WERI-Rb-1 (cell line): ENCODE results near the gene EML2.
A peak's percentile ranks its signal among the peaks of the same experiment; 100 is the strongest.

ENCODE experiments used
- DNase-seq: peaks from one replicate; pipeline ENCODE4 v3.0.0-alpha.2; 2020
- H3K27ac ChIP-seq: fragments of 250-450 bp; sonication (Bioruptor Pico); 2 replicates; pipeline ENCODE4 v1.5.1; 2020; ENCODE audit warnings: mild to moderate bottlenecking, moderate library complexity
- H3K27me3 ChIP-seq: fragments of 250-450 bp; sonication (Bioruptor Pico); 2 replicates; pipeline ENCODE4 v1.5.1; 2021; ENCODE audit warnings: mild to moderate bottlenecking, low read depth, moderate library complexity; ENCODE audit not compliant: insufficient read depth, severe bottlenecking
- H3K36me3 ChIP-seq: fragments of 250-450 bp; sonication (Bioruptor Pico); 2 replicates; pipeline ENCODE4 v1.5.1; 2020; ENCODE audit warnings: mild to moderate bottlenecking, moderate library complexity
- H3K4me3 ChIP-seq: 2 replicates; pipeline ENCODE4 v1.5.1; 2011; ENCODE audit warnings: low read depth, mild to moderate bottlenecking, control low read depth, low read length
- H3K9me3 ChIP-seq: fragments of 250-450 bp; sonication (Bioruptor Pico); 2 replicates; pipeline ENCODE4 v1.5.1; 2021; ENCODE audit warnings: mild to moderate bottlenecking, moderate library complexity; ENCODE audit not compliant: severe bottlenecking
- CTCF ChIP-seq: IDR thresholded peaks from 2 replicates; pipeline ENCODE4 v1.5.1; 2011; ENCODE audit warnings: low read depth, mild to moderate bottlenecking, control low read depth, inconsistent platforms, low read length

EML2 gene

GRCh38 chr19:45567609-45568008 lies 71.6 kb downstream of the EML2 start:
- DNase-seq, result no peak
- H3K9me3 ChIP-seq, result no peaks in the 10 kb centered on the region
- no peak overlapping the region for H3K27ac ChIP-seq
- no peaks in the 10 kb centered on the region for H3K36me3 ChIP-seq
- no peak for TF ChIP-seq CTCF
- no peak overlapping the region for H3K4me3 ChIP-seq
- no peaks in the 10 kb centered on the region for H3K27me3 ChIP-seq

DNA sequence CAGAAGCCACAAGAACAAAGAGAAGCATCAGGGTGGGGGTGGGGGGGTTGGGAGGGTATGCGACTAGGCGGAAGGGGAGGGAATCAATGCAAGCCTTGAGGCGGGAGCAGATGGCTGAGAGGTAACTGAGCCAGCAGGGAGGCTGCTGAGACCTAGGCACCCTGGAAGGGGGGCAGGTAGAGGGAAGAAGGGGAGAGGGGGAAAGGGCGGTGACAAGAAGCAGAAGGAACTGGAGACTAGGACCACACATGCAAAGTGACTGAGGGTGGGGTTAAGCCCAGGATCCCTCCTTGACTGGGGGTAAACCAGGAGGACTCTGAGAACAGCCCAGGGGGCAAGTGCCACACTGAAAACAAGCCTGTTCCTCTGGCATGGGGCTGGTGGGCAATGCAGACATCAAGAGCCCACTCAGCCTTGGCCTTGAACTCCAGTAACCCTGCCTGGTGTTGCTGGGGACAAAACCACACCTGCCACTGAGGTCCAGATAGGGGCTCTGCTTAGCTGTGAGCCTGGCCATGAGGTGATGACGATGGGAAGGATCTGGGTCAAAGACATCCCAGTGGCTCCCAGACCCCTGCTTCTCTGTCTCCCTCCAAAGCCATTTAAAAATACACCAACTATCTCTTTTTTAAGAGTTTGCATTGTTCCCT lies 74.9 kb downstream of the EML2 start:
- DNase-seq, result peak; percentile 77
- Histone ChIP-seq H3K27me3 (no peaks in the 10 kb centered on the region), H3K27ac (peak overlapping the region; percentile 82)

DNA sequence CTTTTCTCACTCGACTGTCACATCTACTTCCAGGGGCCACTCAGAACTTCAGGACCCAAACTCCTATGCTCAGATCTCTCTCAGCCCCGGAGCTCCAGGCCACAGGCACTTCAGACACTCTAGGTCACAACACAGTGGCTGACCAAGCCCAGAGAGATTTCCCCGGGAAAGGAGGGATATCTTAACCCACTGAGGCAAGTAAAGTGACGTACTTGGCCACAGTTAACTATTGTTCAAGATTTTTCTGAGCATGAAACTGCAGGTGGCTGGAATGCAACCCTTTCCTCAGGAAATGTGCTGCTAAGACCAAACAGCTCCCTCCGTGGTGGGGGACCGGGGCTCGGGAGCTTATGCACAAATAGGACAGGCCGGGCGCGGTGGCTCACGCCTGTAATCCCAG lies 78.5 kb downstream of the EML2 start:
- no peaks in the 10 kb centered on the region for H3K9me3 ChIP-seq
- no peak for TF ChIP-seq CTCF
- no peak overlapping the region for H3K4me3 ChIP-seq
- no peaks in the 10 kb centered on the region for H3K27me3 ChIP-seq
- DNase-seq, result no peak
- no peaks in the 10 kb centered on the region for H3K36me3 ChIP-seq
- H3K27ac ChIP-seq, result no peak overlapping the region

More for the DNA sequence above, 74.9 kb downstream of the EML2 start:
- TF ChIP-seq CTCF, result no peak
- Histone ChIP-seq H3K9me3 (no peaks in the 10 kb centered on the region), H3K36me3 (no peaks in the 10 kb centered on the region), H3K4me3 (no peak overlapping the region)

DNA sequence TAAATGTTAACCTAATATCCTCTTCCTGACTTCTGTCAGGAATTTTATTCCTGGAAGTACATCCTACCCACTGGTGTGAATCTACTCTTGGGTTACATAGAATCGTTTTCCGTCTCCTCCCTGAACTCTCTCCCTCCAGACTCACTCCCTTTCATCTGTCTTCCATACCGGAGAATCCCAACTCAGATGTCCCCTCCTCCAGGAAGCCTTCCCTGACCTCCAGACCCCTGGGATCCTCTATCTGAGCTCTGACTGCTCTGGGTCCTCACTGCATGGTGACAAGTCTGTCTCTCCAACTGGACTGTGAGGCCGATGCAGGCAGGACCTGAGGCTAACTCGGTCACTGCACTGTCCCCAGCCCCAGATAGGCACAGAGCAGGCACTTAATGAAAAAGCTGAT lies 79.2 kb downstream of the EML2 start:
- no peaks in the 10 kb centered on the region for H3K36me3 ChIP-seq
- no peaks in the 10 kb centered on the region for H3K27me3 ChIP-seq
- no peak for TF ChIP-seq CTCF
- no peak overlapping the region for H3K27ac ChIP-seq
- H3K4me3 ChIP-seq, result no peak overlapping the region
- no peaks in the 10 kb centered on the region for H3K9me3 ChIP-seq
- DNase-seq, result no peak
